Activated CD8-positive, alpha-beta memory T cell treated with anti-CD3 and anti-CD28 coated beads, Interleukin-2, amount 50 U/mL, for 24 hours (primary cell): Measurements from ENCODE around the gene MRPL2.

Source experiments
- DNase-seq: peaks from one replicate; pipeline ENCODE4 v3.0.0-alpha.2; 2020; ENCODE audit errors: extremely low read depth

Gene MRPL2

GRCh38 chr6:43059168-43060033 is at the start of gene MRPL2, which contains the start of gene KLC4:
TSS of gene MRPL2 (minus strand) at chr6:43059434. CDS start at chr6:43059381, 53 bp downstream.
TSS of gene KLC4 (plus strand) at chr6:43059631. CDS start at chr6:43061336, 1,705 bp downstream.
- DNase-seq, result peak; percentile 94

GRCh38 chr6:43107344-43108062 is 48.3 kb upstream of the MRPL2 start:
- no peak for DNase-seq

GRCh38 chr6:43105538-43106222 is 46.4 kb upstream of the MRPL2 start:
- DNase-seq, result no peak

DNA sequence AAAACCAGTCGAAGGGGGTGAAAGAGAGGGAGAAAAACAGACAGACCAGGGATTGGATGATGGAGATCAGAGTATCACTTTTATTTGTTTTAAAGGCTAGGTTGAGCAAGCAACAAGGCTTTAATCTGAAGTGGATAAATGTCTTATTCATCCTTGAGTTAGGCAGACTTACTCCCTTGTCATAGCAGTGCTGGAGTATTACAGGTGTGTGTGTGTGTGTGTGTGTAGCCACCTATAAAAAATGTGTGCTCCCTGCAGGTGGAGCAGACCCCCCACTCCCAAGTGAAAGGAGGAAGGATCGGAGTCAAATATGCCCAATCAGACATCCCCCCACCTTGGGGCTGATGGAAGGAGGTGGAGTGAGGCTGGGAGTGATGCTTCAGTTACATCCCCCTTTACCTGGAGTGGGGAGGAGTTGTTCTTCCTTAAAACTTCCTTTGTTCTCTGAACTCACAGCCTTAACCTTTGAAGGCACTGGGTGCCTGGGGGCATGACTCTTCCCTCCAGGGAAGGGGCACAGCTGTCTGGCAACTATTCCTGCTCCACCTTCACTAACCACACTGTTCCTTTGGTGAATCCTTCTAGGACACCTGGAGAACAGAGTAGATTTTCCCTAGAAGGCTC is 44.1 kb upstream of the MRPL2 start:
- DNase-seq, result no peak

GRCh38 chr6:43101497-43101896 is 42.3 kb upstream of the MRPL2 start:
- DNase-seq, result no peak

- no peak for DNase-seq
Measured at GRCh38 chr6:43097502-43097901, 38.3 kb upstream of the MRPL2 start.

DNA sequence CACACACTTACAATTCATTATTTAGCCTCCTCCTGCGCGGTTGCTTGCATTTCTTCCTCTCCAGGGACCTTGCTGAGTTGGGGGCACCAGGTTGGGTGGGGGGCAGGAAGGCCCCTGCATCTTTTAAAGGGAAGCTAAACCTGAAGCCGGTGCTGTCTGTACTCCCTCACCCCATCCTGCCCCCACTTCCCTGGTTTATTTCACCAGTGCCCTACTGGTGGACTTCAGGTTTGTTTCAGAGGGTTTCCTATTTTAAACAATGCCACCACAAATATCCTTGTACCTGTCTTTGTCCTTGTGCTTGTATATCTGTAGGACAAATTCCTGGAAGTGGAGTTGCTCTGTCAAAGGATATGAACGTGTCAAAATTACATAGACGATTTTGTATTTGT is 37.9 kb upstream of the MRPL2 start:
- no peak for DNase-seq

DNA sequence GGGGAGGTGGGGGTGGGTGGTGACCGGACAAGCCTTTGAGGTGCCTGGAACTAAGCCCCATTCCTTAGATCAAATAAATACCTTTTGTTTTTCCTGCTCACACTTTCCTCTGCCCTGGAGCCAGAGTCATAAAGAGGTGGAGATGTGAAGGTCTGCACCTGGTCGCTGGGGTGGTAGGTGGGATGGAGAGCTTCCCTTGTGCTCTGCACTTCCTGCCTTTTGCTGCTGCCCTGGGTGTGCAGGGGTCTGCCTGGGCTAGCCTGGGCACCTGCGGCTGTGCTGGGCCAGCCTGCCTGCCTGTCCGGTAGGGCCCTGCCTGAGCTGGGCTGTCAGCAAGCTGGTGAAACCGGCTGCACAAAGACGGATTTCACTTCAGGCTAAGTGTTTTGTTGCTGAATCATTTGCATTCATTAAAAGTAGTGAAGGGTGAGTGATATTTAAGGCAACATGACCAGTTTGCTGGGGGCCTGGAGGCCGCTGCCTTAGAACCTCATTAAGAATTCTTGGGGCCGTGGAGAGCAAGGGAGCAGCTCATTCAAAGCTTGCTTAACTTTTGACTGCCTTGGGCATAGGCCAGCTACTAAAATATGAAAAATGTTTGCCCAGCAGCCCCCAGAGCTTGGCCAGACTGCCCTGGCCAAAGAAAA is 37.3 kb upstream of the MRPL2 start:
- DNase-seq, result no peak

DNA sequence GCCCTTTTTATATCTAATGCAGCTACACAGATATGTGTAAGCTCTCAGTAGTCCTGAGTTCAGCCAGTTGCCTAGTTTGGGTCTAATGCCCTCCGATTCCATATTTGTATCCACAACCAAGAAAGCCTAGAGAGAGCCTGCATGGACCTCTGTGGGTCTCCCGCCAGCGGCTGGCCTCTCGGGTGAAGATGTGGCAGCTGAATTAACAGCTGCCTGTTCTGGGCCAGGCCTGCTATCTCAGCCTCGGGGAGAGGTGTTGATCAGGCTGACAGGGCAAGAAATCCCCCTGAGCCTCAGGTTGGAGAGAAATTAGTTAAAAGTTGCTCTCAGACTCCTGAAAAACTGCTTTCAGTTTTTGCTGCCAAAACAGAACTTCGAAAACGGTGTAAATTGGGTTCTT is 36.7 kb upstream of the MRPL2 start:
- DNase-seq, result no peak

GRCh38 chr6:43093436-43094289 is 34.4 kb upstream of the MRPL2 start:
- DNase-seq, result no peak

GRCh38 chr6:43092635-43093034 is 33.4 kb upstream of the MRPL2 start:
- DNase-seq, result no peak

DNA sequence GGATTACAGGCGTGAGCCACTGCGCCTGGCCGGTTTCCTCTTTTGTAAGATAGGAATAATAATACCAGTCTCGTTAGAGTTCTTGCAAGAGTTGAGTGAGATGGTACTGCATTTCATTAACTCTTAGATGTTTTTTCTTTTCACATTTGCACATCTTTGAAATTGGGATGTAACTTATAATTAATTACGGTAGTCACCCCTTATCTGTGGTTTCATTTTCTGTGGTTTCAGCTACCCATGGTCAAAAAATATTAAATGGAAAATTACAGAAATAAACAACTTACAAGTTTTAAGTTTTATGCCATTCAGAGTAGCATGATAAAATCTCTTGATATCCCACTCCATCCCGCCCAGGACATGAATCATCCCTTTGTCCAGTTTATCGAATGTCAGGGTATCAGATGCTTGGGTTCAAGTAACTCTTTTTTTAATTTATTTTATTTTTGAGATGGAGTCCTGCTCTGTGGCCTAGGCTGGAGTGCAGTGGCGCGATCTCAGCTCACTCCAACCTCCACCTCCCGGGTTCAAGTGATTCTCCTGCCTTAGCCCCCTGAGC is 32.3 kb upstream of the MRPL2 start:
- DNase-seq, result no peak

DNA sequence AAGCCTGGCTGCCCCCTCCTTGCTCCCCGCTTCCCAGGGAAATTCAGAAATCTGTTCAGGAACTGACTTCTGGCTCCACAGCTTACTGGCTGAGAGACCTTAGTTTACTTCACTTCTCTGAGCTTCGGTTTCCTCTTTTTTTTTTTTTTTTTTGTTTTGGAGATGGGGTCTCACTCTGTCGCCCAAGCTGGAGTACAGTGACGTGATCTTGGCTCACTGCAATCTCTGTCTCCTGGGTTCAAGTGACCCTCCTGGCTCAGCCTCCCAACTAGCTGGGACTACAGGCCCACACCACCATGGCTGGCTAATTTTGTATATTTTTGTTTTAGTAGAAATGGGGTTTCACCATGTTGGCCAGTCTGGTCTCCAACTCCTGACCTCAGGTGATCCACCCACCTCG is 31.8 kb upstream of the MRPL2 start:
- DNase-seq, result no peak

DNA sequence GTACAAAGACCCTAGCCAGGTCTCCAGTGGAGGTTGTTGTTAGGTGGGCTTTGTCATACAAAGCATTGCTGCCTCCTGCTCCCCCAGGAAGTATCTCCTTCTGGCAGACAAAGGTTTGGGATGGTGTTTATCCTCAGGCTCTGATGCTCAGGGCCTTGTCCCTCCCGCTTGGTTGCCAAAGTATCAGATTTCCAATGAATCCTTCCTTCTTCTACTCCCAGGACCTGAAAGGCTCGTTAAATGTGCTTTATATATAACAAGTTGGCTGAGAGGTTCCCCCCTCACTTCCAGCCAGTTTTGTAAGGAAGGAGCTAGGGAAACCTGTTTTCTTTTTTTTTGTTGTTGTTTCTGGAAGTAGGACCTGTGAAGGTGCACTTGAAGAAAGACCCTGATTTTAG is 31.3 kb upstream of the MRPL2 start:
- DNase-seq, result no peak

- no peak for DNase-seq
Measured at GRCh38 chr6:43089874-43090558, 30.8 kb upstream of the MRPL2 start.

DNA sequence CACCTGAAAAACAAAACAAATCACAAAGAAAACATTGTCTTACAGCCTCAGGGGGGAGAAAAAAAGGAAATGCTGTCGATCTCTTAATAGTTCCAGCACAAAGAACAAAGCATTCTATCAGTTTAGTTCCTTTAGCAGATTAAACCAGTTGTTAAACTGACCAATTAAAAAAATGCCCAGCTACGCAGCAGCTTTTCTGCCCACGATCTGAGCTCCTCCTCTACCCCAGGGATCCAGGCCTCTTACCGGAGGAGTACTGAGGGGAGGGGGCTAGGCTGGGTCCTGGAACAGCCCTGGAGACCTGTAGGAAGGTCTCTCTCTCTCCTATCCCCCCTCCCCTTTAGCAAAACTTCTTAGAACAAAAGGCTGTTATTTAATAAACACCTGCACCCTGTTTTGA is 30.2 kb upstream of the MRPL2 start:
- no peak for DNase-seq

GRCh38 chr6:43088654-43089056 is 29.4 kb upstream of the MRPL2 start:
- no peak for DNase-seq

DNA sequence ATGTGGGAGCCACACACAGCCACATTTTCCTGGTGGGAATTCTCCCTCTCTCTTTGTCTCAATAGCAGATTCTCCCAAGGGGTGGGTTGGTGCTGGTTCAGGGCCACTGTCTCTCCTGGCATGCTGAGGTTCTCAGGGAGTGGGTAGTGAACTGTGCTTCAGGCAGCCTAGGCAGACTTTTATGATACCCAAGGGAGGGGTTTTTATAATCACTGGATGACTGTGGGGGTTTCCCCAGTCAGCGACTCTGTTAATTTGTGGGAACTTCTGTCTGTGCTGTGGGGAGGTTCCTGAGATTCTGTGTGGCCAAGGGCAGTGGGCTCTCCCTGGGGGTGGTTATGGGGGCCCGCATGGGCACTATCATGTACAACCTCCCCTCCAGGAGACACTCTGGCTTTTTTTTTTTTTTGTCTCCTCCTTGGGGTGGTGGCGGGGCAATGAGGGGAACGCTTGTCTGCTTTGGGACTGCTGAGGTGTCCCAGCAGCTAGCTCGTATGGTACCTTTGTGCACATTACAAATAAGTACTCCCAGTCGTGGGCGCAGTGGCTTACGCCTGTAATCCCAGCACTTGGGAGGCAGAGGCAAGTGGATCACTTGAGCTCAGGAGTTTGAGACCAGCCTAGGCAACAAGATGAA is 26.9 kb upstream of the MRPL2 start:
- DNase-seq, result no peak
